GM21381 (cell line): Measurements from ENCODE around the gene TMEM97.

ENCODE experiments used
- ATAC-seq: cut with Tn5 transposase; IDR thresholded peaks from one replicate; pipeline ENCODE4 v1.9.1; 2021; ENCODE audit warnings: mild to moderate bottlenecking, moderate library complexity; ENCODE audit not compliant: unreplicated experiment

TMEM97 gene

GRCh38 chr17:28315846-28316705, 2.9 kb upstream of the TMEM97 start:
- no peak for ATAC-seq

- no peak for ATAC-seq
These were observed 1.7 kb upstream of the TMEM97 start for GRCh38 chr17:28317099-28317965.

DNA sequence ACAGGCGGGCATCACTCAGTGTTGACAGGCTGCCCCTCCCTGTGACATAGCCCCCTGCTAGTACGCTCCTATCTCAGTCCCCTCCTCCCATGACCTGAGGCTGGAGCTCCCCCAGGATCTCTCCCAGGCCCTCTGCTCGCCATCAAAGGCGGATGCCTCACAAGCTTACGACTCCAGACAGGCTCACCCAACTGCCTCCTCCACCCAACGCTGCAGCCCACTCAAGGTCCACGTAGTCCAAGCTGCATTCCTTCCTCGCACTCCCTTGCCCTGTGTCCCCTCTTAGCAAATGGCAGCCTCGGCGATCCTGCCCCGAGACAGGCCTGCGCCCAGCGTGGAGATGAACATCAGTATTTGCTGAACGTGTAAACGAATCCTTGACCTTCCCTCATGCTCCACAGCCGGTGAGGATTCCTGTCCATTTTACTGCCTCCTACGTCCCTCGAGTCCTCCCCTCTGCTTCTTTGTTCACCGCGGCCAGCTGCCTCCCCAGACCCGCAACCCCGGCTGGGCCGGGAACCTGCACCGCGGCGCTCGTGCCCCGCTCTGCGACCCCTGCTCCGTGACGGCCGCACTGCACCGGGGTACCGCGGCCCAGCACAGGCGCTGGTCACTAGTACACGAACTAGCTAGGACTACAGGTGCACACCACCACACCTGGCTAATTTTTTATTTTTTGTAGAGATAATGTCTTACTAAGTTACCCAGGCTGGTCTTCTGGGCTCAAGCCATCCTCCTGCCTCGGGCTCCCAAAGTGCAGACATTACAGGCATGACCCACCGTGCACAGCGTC, 838 bp upstream of the TMEM97 start:
- peak; percentile 11 for ATAC-seq

- ATAC-seq, result no peak
These were observed 567 bp downstream of the TMEM97 start for GRCh38 chr17:28319598-28319935.

DNA sequence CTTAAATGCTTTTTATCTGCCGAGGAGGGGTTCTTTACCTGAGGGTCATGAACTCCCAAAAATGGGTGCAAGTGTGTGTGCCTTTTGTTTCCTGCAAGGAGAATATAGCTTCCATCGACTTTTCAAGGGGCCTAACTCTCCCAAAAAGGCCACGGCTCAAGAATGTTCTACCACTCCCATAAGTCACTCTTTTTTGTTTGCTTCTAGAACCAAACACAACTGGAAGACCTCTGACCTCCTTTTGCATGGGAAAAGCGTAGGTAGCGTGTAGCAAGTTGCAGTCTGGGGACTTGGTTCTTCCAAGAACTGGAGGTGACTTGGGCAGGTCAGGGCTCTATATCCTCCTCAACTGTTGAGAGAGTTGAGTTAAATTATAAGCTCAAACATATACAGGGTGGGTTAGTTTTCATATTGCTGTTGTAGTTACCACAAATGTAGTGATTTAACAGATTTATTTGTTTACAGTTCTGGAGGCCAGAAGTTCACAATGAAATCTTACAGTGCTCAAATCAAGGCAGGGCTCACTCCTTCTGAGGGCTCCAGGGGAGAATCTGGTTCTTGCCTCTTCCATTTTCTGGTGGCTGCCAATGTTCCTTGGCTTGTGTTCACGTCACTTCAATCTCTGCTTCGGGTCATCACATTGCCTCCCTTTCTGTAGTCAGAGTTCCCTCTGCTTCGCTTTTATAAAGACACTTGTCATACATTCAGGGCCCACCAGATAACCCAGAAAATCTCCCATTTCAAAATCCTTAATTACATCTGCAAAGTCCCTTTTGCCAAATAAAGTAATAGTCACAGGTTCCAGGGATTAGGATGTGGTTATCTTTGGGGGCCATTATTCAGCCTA, 1.4 kb downstream of the TMEM97 start:
- ATAC-seq, result no peak

GRCh38 chr17:28324267-28324745, 5.3 kb downstream of the TMEM97 start:
- no peak for ATAC-seq

- no peak for ATAC-seq
These were observed 5.8 kb downstream of the TMEM97 start for GRCh38 chr17:28324781-28325180.

DNA sequence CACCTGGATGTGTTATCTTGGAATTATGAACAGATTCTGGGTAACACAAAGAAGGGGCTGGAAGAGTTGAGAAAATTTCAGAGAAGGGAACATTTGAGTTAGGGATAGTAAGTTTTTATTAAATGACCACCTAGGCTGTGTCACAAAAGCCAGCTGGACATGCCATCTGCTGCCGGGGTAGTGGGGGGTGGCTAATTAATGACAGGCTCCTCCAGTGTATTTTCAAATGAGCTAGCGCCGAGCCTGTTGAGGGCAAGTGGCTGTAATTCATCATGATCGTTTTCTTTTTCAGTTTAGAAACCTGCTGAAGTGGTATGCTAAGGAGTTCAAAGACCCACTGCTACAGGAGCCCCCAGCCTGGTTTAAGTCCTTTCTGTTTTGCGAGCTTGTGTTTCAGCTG, 6.2 kb downstream of the TMEM97 start:
- no peak for ATAC-seq

DNA sequence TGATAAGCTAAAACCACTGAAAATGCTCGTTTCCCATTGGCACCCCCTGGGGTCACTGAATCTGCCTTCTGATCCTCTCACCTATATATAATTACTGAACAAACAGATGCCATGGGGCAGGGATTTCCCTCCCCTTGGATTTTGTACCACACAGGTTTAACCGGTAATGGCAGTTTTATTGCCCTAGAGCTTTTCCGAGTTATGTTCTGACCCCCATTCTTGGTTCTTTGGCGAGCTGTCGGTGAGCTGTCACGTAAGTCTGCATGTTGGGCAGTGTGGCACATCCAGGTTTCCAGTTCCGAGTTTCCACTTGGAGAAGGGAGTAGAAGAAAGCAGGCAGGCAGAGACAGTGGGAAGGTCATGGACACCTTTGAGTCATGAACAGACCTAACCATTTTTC, 7.1 kb downstream of the TMEM97 start:
- no peak for ATAC-seq

DNA sequence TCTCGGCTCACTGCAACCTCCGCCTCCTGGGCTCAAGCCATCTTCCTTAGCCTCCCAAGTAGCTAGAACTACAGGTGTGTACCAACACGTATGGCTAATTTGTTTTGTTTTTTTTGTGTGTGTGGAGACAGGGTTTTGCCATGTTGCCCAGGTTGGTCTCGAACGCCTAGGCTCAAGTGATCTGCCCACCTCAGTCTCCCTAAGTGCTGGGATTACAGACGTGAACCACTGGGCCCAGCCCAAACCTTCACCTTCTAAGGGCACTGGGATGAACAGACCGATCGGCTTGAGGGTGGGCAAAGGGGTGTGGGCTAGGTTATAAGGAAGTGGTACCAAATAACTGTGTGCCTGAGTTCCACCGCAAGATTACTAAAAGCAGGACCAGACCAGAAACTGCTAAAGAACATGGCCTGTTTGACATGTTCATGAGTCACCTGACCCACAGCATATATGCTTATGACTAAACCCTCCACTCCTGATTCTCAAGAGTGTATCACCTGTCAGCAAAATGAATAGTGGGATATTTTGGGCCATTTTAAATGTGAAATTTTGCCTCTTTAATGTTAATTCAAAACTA, 8.1 kb downstream of the TMEM97 start:
- no peak for ATAC-seq

- no peak for ATAC-seq
These were observed 8.7 kb downstream of the TMEM97 start for GRCh38 chr17:28327709-28328108.

GRCh38 chr17:28328325-28328724, 9.3 kb downstream of the TMEM97 start:
- no peak for ATAC-seq

DNA sequence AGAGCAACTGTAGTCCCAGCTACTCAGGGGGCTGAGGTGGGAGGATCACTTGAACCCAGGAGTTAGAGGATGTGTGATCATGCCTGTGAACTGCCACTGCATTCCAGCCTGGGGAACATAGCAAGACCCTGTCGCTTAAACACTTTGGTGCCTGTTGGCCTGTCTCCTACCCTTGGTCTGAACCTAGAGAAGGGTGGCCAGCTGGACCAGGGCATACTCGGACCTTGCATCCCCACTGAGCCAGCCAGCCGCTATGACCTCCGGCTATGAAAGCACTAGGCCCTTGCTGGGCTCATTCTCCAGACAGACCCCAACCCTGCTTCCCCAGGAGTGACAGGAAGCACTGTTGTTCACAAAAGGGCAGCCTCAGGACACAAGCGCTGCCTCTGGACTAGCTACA, 11.7 kb downstream of the TMEM97 start:
- no peak for ATAC-seq

GRCh38 chr17:28331891-28332420, 13.0 kb downstream of the TMEM97 start:
- no peak for ATAC-seq

DNA sequence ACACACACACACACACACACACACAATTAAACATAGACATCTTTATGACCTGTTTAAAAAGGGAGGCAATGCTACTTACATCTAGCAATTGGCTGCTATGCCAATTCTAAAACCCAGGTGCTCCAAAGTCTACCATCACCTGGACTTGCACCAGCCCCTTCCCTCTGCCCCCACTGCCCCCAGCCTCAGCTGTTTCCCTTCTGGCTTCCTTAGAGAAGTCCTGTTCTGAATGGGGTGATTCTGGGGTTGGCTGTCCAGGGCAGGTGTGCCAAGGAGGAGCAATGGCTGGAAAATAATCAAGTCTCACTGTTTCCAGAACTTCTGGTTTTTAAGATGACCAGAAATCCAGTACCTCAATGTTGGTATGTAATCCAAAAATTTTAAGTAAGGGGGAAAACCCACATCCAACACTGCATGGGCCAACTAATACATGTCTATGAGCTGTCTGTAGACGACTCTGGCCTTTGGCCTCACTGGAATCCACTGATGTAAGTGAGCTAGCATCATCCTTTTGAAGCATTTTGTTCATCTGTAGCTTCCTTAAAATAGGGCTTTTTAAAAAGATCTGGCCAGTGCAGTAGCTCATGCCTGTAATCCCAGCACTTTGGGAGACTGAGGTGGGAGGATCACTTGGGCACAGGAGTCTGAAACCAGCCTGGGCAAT, 14.2 kb downstream of the TMEM97 start:
- no peak for ATAC-seq

DNA sequence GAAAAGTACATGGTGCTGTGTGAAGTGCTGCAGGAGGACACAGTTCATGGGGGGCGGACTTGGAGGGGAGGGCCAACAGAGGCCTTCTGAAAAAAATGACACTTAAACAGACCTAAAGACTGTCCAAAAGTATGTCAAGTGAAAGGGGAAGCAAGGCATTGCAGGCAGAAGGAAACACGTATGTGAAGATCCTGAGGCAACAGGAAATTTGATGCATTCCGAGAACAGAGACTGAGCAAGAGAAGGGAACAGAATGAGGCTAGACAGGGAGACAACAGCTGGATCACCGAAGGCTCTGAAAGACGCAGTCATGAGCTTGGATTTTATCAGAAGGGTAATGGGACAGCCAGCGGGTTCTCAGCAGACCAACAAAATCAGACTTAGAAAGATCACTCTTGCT, 15.2 kb downstream of the TMEM97 start:
- no peak for ATAC-seq

- no peak for ATAC-seq
These were observed 15.7 kb downstream of the TMEM97 start for GRCh38 chr17:28334666-28335200.

DNA sequence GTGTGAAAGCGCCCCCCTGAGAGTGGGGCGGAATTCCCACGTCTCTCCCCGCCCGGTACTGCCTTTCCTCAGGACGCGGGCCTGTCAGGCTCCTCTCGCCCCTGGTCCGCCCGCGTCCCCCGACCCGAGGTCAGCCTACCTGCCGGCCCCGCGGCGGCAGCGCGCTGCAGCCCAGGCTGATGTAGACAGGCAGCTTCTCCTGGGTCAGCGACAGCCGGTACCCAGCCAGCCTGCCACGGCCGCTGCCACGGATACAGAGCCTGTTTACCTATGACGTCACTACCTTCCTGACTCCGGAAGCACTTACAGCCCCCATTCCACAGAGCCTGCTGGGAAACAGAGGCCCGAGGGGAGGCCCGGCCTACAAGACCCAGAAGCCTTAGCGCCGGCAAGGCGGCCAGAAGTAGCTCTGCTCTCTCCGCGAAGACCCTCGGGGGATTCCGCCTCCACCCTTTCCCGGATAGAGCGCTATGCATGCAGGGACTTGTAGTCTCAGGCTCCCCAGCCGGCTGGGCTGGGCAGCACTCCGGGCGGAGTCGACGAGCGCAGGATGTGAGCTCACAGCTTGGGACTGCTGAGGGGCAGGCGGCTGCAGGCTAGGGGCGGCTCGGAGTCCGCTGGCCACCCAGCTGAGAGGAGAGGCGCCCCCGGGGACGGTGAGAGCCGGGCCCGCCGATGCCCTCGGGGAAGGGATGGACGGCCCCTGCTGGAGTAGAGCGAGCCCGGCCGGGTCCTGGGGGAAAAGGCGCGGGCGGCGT, 16.4 kb downstream of the TMEM97 start, which contains the start of the genes IFT20 and TNFAIP1:
Gene IFT20 (minus strand): TSS at position 272 of the 758 bp plus-strand sequence. CDS start 3,487 bp downstream, outside the sequence.
Gene TNFAIP1 (plus strand): TSS at position 561 of the 758 bp plus-strand sequence. CDS start 3,761 bp downstream, outside the sequence.
- ATAC-seq, result peak; percentile 97
